DOHH2 (cell line): ENCODE results near the gene TRMU.
"Not testable (repeated sequence)": the region's sequence is repeated elsewhere in the genome, so short reads cannot be mapped to it uniquely, and the experiment has no call there.

Source experiments
- H3F3A ChIP-seq: fragments of 200-600 bp; sonication (generic), shearing (Covaris generic); 2 replicates; pipeline ENCODE4 v1.6.0; 2016; ENCODE audit warnings: antibody characterized with exemption, mild to moderate bottlenecking; ENCODE audit not compliant: control insufficient read depth, insufficient read depth
- H3K27ac ChIP-seq: fragments of 200-600 bp; sonication (generic); 2 replicates; pipeline ENCODE4 v1.5.1; 2014; ENCODE audit warnings: low read depth, mild to moderate bottlenecking, low read length, moderate library complexity
- H3K27me3 ChIP-seq: fragments of 200-600 bp; sonication (generic); 2 replicates; pipeline ENCODE4 v1.6.1; 2014; ENCODE audit warnings: mild to moderate bottlenecking, low read length, mixed read lengths; ENCODE audit not compliant: control insufficient read depth
- H3K36me3 ChIP-seq: fragments of 200-600 bp; sonication (generic); 2 replicates; pipeline ENCODE4 v1.6.1; 2014; ENCODE audit warnings: mild to moderate bottlenecking, low read length, moderate library complexity, mixed read lengths; ENCODE audit not compliant: control insufficient read depth
- H3K4me1 ChIP-seq: fragments of 200-600 bp; sonication (generic); 2 replicates; pipeline ENCODE4 v1.6.1; 2014; ENCODE audit warnings: mild to moderate bottlenecking, low read length, mixed read lengths; ENCODE audit not compliant: control insufficient read depth
- H3K4me2 ChIP-seq: fragments of 200-600 bp; sonication (generic); 2 replicates; pipeline ENCODE4 v1.6.0; 2014; ENCODE audit warnings: mild to moderate bottlenecking, low read length, moderate library complexity
- H3K4me3 ChIP-seq: fragments of 200-600 bp; sonication (generic); 2 replicates; pipeline ENCODE4 v1.5.1; 2014; ENCODE audit warnings: mild to moderate bottlenecking, low read length, mixed read lengths
- H3K79me2 ChIP-seq: fragments of 200-600 bp; sonication (generic); 2 replicates; pipeline ENCODE4 v1.6.1; 2014; ENCODE audit warnings: mild to moderate bottlenecking, low read length, mixed read lengths; ENCODE audit not compliant: control insufficient read depth
- H3K9me2 ChIP-seq: fragments of 200-600 bp; sonication (generic); replicated peaks from 2 replicates; pipeline ENCODE4 v1.6.1; 2014; ENCODE audit warnings: mild to moderate bottlenecking, low read length, mixed read lengths; ENCODE audit not compliant: control insufficient read depth
- H3K9me3 ChIP-seq: fragments of 200-600 bp; sonication (generic); 2 replicates; pipeline ENCODE4 v1.6.1; 2014; ENCODE audit warnings: antibody characterized with exemption, low read length, mixed read lengths; ENCODE audit not compliant: control insufficient read depth, insufficient read depth
- H4K20me1 ChIP-seq: fragments of 200-600 bp; sonication (generic); 2 replicates; pipeline ENCODE4 v1.6.0; 2014; ENCODE audit warnings: low read depth, mild to moderate bottlenecking, antibody characterized with exemption, low read length, moderate library complexity; ENCODE audit not compliant: control insufficient read depth, insufficient read depth
- EZH2phosphoT487 ChIP-seq: fragments of 200-600 bp; sonication (generic); IDR thresholded peaks from 2 replicates; pipeline ENCODE4 v1.6.1; 2017; ENCODE audit warnings: borderline replicate concordance, mild to moderate bottlenecking, antibody characterized with exemption, low read length, moderate library complexity, mixed read lengths
- TF ChIP-seq, protein P1 (sequence below): fragments of 200-600 bp; sonication (generic); IDR thresholded peaks from one replicate; pipeline ENCODE4 v1.5.1; 2014; ENCODE audit warnings: antibody characterized with exemption, mild to moderate bottlenecking, low read depth, low read length; ENCODE audit not compliant: poor library complexity, severe bottlenecking

TRMU gene

GRCh38 chr22:46395145-46395544 lies 59.6 kb downstream of the TRMU start:
- no peak overlapping the region for H3K4me3 ChIP-seq
- no peaks in the 10 kb centered on the region for H3K4me1 ChIP-seq
- no peak overlapping the region for H3K27ac ChIP-seq
- H3K4me2 ChIP-seq, result no peak overlapping the region
- TF ChIP-seq EZH2phosphoT487, result no peak
- TF ChIP-seq, protein P1, sequence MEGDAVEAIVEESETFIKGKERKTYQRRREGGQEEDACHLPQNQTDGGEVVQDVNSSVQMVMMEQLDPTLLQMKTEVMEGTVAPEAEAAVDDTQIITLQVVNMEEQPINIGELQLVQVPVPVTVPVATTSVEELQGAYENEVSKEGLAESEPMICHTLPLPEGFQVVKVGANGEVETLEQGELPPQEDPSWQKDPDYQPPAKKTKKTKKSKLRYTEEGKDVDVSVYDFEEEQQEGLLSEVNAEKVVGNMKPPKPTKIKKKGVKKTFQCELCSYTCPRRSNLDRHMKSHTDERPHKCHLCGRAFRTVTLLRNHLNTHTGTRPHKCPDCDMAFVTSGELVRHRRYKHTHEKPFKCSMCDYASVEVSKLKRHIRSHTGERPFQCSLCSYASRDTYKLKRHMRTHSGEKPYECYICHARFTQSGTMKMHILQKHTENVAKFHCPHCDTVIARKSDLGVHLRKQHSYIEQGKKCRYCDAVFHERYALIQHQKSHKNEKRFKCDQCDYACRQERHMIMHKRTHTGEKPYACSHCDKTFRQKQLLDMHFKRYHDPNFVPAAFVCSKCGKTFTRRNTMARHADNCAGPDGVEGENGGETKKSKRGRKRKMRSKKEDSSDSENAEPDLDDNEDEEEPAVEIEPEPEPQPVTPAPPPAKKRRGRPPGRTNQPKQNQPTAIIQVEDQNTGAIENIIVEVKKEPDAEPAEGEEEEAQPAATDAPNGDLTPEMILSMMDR, result no peak
- H3K36me3 ChIP-seq, result no peaks in the 10 kb centered on the region
- no peaks in the 10 kb centered on the region for H3K79me2 ChIP-seq
- H3K27me3 ChIP-seq, result no peaks in the 10 kb centered on the region
- H3K9me2 ChIP-seq, result no peaks in the 10 kb centered on the region
- no peaks in the 10 kb centered on the region for H3F3A ChIP-seq
- no peaks in the 10 kb centered on the region for H4K20me1 ChIP-seq
- no peaks in the 10 kb centered on the region for H3K9me3 ChIP-seq

DNA sequence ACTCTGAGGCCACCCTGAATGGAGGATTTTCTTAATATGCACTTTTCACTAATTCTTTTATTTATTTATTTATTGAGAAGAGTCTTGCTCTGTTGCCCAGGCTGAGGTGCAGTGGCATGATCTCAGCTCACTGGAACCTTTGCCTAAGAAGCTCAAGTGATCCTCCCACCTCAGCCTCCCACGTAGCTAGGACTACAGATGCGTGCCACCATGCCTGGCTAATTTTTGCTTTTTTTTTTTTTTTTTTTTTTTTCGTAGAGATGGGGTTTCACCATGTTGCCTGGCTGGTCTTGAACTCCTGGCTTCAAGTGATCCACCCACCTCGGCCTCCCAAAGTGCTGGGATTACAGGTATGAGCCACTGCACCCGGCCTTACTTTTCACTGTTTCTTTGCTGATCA lies 61.5 kb downstream of the TRMU start:
- not testable (repeated sequence) for H3K36me3 ChIP-seq, H3K4me2 ChIP-seq, H3K79me2 ChIP-seq, H3K9me3 ChIP-seq, H4K20me1 ChIP-seq, H3K4me3 ChIP-seq, H3K4me1 ChIP-seq, H3K27ac ChIP-seq, H3F3A ChIP-seq, H3K9me2 ChIP-seq, H3K27me3 ChIP-seq

GRCh38 chr22:46397514-46397913 lies 62.0 kb downstream of the TRMU start:
- no peaks in the 10 kb centered on the region for H3K79me2 ChIP-seq
- no peaks in the 10 kb centered on the region for H3K9me2 ChIP-seq
- no peaks in the 10 kb centered on the region for H3K36me3 ChIP-seq
- no peaks in the 10 kb centered on the region for H3K27me3 ChIP-seq
- no peaks in the 10 kb centered on the region for H3F3A ChIP-seq
- no peaks in the 10 kb centered on the region for H4K20me1 ChIP-seq
- no peak overlapping the region for H3K27ac ChIP-seq
- TF ChIP-seq EZH2phosphoT487, result no peak
- TF ChIP-seq, protein P1, result no peak
- H3K4me3 ChIP-seq, result no peak overlapping the region
- no peaks in the 10 kb centered on the region for H3K4me1 ChIP-seq
- H3K4me2 ChIP-seq, result no peak overlapping the region
- H3K9me3 ChIP-seq, result no peaks in the 10 kb centered on the region

GRCh38 chr22:46397951-46398350 lies 62.4 kb downstream of the TRMU start:
- Histone ChIP-seq H3F3A (no peaks in the 10 kb centered on the region), H3K4me3 (no peak overlapping the region), H3K27me3 (no peaks in the 10 kb centered on the region), H3K27ac (no peak overlapping the region), H3K4me1 (no peaks in the 10 kb centered on the region), H3K9me3 (no peaks in the 10 kb centered on the region), H3K36me3 (no peaks in the 10 kb centered on the region), H3K4me2 (no peak overlapping the region), H3K79me2 (no peaks in the 10 kb centered on the region), H4K20me1 (no peaks in the 10 kb centered on the region), H3K9me2 (no peaks in the 10 kb centered on the region)
- TF ChIP-seq EZH2phosphoT487, result no peak
- TF ChIP-seq, protein P1, result no peak
